Measurements from ENCODE around the gene CERK.

DNA sequence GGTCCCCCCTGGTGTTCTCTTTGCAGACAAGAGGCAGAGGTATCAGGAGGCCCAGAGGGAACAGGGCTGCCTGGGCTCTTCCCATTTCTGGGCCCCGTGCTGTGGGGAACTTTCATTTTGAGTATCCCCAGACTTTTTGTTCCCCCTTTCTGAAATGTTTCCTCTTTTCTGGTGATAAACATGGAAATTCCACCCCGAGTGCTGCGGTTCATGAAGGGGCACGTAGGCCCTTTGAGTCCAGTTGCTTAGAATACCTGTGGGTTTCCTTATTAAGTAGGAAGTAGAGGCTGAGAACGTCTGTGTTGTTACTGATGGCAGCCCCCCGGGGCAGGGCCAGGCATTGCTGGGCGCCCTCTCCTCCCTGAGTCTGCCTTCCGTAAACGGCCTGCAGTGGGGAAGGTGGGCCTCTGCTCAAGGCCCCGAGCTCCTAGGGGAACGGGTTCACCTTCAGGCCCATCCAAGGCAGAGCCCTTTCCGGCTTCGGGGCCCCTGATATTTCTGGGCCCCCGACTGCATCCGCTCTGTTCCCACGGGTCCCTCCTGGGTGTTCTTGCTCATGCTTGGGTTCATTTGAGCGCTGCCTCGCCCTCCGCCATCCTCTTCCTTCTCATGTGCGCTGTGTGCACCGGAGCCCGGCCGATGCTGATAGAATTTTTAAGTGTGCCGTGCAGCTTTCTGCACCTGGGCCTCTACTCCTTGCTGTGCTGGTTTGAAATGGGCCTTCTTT, 36.4 kb upstream of the CERK start:
- TF ChIP-seq CTCF (IDR thresholded peaks at IDR 0.05): no peak
- TF ChIP-seq POLR2A (IDR thresholded peaks at IDR 0.05): no peak
